ENCODE data around the gene PABPC5.

PABPC5 gene

GRCh38 chrX:91434351-91435168 lies at the start of gene PABPC5:
PABPC5 (plus strand) TSS chrX:91434839; CDS start chrX:91435578, 739 bp downstream.
- peak; percentile 44 for DNase-seq (ENCODE audit: low spot score)

DNA sequence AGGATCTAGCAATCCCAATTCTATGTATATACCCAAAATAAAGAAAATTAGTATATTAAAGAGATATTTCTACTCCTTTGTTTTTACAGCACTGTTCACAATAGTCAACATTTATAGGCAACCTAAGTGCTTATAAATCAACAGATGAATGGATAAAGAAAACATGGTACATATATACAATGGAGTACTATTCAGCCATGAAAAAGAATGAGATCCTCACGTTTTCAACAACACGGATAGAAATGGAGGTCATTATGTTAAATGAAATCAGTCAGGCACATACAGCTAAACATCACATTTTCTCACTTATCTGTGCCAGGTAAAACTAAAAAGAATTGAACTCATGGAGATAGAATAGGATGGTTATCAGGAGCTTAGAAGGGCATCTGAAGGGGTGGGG lies 45.6 kb upstream of the PABPC5 start:
- DNase-seq (ENCODE audit: low spot score): no peak

GRCh38 chrX:91414713-91415112 lies 19.9 kb upstream of the PABPC5 start:
- DNase-seq (ENCODE audit: low spot score): no peak

DNA sequence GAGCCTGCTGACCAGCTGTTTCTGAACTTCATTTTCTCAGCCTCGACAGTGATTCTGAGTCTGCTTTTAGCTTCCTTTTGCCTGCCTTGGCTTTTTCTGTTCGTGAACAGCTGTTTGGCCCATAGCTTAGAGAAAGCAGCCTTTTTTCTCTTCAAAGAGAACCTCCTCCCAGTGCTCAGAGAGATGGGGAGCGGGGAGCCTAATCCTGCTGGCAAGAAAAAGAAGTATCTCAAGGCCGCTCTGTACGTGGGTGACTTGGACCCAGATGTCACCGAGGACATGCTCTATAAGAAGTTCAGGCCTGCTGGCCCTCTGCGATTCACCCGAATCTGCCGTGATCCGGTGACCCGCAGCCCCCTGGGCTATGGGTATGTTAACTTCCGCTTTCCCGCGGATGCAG lies 756 bp downstream of the PABPC5 start:
- DNase-seq (ENCODE audit: low spot score): no peak
